ENCODE measurements around the gene EXOC4. TPM values are rescaled to one million over a fixed set of nuclear protein-coding genes. Genes with fewer than 3 reads are reported as not detected.

EXOC4 gene
- total RNA-seq, 1 experiment from 2014 or later = 75.8 TPM

- H3K4me1 Mint-ChIP-seq = peaks cover 0 to 3% of the 10 kb centered on the region in 2 experiments; a peak in 1 of 4 replicates
- H3K9me3 ChIP-seq (ENCODE audit: control insufficient read depth, low read depth, low read length) = no peaks in the 10 kb centered on the region
- H2AK5ac ChIP-seq (ENCODE audit: insufficient read length, low read length) = no peak overlapping the region
- no peaks in the 10 kb centered on the region for H4K20me1 ChIP-seq (ENCODE audit: control insufficient read depth, insufficient read depth, insufficient read length)
- TF ChIP-seq CTCF (conservative IDR thresholded peaks at IDR 0.05) = no peak
- H3K36me3 Mint-ChIP-seq (ENCODE audit: insufficient read depth in 1 of 3, low read depth in 3 of 3) = no peaks in the 10 kb centered on the region
- H3K27me3 Mint-ChIP-seq (ENCODE audit: low read depth) = no peaks in the 10 kb centered on the region
- no peak overlapping the region for H2BK15ac ChIP-seq (ENCODE audit: low read depth, low read length)
- H2BK120ac ChIP-seq (ENCODE audit: low read depth, low read length, poor library complexity, severe bottlenecking) = no peak overlapping the region
- H3K23ac ChIP-seq (ENCODE audit: insufficient read length, low read depth, low read length) = no peak overlapping the region
- no peaks in the 10 kb centered on the region for H3K23me2 ChIP-seq (ENCODE audit: insufficient read length, low read depth, low read length, poor library complexity, severe bottlenecking)
- no peak overlapping the region for H3K56ac ChIP-seq (ENCODE audit: insufficient read length, low read depth, low read length)
- no peak overlapping the region for H3K4me2 ChIP-seq (ENCODE audit: insufficient read depth, insufficient read length, low read length)
- H3T11ph ChIP-seq (ENCODE audit: low read length) = no peak overlapping the region
- no peak overlapping the region for H3K18ac ChIP-seq (ENCODE audit: insufficient read length, low read depth, low read length)
- no peaks in the 10 kb centered on the region for H3K4me1 ChIP-seq (ENCODE audit: insufficient read depth, low read length)
- H3K9me3 Mint-ChIP-seq = no peaks in the 10 kb centered on the region
- no peak for DNase-seq
- H3K27me3 ChIP-seq (ENCODE audit: insufficient read depth, low read length) = no peaks in the 10 kb centered on the region
- H2BK20ac ChIP-seq (ENCODE audit: low read depth, low read length, poor library complexity, severe bottlenecking) = no peak overlapping the region
- H3K4ac ChIP-seq (ENCODE audit: low read depth, low read length) = no peak overlapping the region
- H4K5ac ChIP-seq (ENCODE audit: insufficient read length, low read depth, low read length) = no peak overlapping the region
- no peak overlapping the region for H3K27ac Mint-ChIP-seq
- H3K4me3 Mint-ChIP-seq = no peak overlapping the region
- WGBS (ENCODE audit: extremely low coverage, insufficient read length, low lambda C conversion rate) = no CpG with 5 or more reads among the region's 3 CpGs
- no peaks in the 10 kb centered on the region for H3K79me1 ChIP-seq (ENCODE audit: insufficient read depth, low read depth, low read length, poor library complexity, severe bottlenecking)
- no peak overlapping the region for H2AFZ ChIP-seq (ENCODE audit: low read length)
- H3K14ac ChIP-seq (ENCODE audit: insufficient read depth, low read length) = no peak overlapping the region
- no peak overlapping the region for H2BK5ac ChIP-seq (ENCODE audit: insufficient read length, low read length)
- no peak overlapping the region for H4K91ac ChIP-seq (ENCODE audit: insufficient read length, low read depth, low read length)
- no peak overlapping the region for H4K8ac ChIP-seq (replicated peaks; ENCODE audit: insufficient read length, low read depth, low read length)
- no peaks in the 10 kb centered on the region for H3K79me2 ChIP-seq (ENCODE audit: insufficient read depth, low read length)
- H2BK12ac ChIP-seq (ENCODE audit: insufficient read length, low read depth, low read length) = no peak overlapping the region
- no peak overlapping the region for H3K9ac ChIP-seq (ENCODE audit: extremely low read depth, insufficient read length, low read length)
- no peak overlapping the region for H3K27ac ChIP-seq (ENCODE audit: insufficient read length, low read depth, low read length)
Observed at GRCh38 chr7:133786401-133786937, 533.6 kb downstream of the EXOC4 start.
